HG02759 (cell line): ENCODE measurements around the gene WT1.

Experiments used
- ATAC-seq: cut with Tn5 transposase; IDR thresholded peaks from one replicate; pipeline ENCODE4 v1.9.1; 2021; ENCODE audit warnings: mild to moderate bottlenecking, moderate library complexity; ENCODE audit not compliant: unreplicated experiment

WT1 gene

DNA sequence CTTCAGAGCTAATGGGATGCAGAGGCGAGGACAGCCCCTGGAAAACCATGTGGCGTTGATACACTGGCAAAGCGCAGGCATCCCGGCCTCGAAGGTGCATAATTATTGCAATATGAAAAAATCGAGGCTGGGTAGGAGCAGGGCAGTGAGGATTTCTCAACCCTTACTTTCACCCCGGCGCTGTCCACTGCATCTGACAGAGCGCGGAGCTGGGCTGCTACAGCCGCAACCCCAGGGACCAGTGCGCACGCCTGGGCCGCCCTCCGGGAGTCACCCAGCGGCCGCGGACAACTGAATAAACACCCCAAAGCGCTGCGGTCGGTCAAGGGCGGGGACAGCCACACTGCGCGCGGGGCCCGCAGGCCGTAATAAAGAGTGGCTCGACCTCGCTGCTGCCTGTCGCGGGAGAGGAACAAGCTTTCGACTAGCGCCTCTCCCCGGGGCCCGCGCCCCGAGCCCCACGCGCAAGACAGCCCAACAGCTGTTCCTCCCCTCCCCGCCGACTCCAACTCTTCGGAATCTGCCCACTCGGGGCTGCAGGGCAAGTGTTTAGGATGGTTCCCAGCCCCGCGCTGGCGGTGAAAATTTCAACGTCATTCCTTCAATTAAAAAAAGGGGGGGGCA lies 3.6 kb upstream of the WT1 start:
- no peak for ATAC-seq

DNA sequence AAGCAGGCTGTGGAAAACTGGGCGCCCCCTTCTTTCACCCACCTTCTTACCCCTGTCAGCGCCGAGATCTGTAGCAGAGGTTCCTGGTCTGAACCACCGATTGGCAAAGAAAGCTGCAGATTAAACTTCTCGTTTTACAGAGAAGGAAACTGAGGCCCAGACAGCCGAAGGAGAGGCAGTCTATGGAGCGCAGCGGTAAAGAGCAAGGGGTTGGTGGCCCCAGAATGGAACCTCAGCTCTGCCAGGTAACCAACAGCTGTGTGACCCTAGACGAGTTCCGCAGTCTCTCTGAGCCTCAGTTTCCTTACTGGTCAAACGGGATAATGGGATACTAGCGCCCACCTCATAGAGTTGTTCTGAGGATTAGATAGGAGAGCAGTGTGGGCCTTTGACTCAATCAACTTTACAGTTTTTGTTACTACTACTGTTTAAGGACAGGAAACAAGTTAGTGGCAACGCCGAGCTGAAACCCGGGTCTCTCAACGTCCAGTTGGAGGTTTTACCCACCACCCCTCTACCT lies 3.1 kb upstream of the WT1 start:
- no peak for ATAC-seq

DNA sequence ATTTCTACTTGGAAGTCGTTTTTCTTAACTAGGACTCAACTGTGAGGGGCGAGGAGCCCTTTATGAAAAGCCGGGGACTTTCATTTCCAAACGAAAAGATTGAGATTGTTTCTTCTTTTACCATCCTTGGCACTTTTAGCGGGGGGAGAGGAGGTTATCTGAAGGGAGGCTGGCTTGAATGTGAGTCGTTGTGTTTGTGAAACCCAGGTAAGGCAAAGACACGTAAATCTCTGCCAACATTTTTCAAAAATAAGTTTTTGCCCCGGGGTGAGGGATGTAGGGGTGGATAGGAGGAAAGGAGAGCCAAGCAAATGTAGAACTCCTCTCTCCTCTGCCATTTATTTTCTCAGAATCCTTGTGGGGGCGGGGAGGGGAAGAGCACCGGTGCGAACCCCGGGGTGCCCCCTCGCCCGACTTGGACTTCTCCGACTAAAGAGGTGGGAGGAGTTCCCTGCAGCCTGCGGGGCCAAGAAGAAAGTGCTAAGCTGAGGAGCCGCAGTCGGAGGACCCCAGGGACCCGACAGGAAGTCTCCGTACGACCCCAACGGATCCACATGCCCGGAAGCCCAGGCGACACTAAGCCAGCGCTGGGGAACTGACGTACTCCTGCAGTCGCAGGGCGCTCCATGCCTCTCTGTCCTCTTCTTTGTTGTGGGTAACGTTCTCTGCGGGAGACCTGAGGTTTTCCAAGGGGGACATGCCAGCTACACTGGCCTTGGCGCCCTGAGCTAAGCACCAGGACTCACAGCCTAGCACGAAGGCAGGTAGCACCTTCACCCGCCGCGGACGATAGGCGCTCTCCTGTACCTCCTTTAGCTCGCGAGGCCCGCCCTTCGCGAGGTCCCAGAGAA lies 2.4 kb upstream of the WT1 start:
- ATAC-seq = no peak

DNA sequence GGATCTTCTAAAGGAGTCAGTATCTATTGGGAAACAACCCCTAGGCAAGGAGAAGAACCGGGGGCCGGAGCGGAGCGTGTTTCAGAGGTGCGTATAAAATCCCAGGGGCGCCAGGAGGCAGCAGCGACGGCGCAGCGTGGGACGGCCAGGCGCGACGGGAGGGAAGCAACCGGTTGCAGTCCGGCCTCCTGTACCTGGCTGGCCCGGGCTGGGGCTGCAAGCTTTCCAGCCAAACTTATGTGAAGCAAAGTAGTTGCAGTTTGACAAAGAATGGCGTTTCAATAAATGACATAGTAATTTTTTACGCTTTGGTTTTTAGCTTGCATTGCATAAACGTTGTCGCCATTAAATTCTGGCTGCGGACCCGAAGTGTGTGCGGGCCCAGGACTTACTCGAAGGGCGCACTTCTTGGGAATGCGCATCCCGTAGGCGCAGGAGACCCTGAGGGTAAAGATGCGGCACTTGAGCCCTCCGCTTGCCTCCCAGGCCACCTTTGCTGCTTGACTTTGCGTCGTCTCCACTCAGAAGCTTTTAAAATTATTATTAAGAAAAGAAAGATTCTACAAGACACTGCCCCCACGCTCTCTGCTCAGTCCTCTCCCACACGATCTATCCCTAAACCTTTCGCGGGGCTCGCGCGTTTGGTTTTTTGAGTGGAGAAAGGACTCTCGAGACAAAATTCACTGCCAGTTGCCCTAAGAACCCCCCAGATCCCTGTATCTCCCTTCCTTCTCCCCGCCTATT lies 1.6 kb upstream of the WT1 start:
- no peak for ATAC-seq

DNA sequence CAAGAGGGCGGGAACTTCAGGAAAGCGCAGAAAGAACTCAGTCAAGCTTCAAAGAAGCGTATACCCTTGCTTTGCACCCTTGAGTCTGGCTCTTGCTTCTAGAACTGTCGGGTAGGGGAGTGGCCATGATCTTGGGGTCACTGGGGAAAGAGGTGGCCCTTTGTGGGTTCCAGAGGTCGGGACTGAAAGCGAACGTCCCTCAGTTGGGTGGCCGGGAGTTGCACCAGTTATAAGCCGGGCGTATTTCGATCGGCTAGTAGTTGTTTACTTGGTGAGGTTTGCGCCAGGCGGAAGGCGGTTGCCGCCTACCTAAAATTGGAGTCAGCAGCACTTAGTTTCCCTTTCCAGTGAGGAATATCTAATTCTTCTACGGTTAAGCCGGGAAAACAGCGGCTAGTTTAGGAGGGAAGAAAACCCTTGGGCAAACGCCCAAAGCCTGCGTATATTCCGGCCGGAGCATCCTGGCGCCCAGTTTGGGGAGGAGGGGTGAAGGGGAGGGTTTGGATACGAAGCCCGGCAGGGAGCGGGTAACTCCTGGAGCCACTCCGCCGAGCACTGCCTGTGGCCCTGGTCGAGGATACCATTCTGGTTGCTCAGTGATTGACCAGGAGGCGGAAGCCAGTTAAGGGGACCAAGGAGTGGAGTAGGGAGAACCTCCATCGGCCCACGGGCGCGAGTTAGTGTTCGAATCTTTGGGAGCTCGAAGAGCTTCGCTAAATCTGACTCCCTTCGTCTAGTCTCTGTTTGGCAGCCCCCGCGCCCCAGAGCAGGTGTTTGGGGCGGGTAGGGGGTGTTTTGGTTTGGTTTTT lies 807 bp upstream of the WT1 start:
- no peak for ATAC-seq

DNA sequence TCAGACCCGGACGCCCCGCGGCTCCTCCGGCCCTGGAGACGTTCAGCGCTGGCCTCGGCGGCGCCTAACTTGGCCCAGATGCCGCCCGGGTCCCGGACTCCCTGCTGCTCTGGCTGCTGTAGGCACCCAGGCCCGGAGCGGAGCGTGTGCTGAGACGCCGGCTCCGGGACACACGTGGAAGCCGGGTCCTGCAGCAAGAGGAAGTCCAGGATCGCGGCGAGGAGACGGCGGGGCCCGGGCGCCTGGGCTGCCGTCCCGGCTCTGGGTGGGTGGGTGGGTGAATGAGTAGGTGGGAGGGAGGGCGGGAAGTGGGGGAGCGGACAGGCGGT lies 223 bp downstream of the WT1 start:
- ATAC-seq = no peak

DNA sequence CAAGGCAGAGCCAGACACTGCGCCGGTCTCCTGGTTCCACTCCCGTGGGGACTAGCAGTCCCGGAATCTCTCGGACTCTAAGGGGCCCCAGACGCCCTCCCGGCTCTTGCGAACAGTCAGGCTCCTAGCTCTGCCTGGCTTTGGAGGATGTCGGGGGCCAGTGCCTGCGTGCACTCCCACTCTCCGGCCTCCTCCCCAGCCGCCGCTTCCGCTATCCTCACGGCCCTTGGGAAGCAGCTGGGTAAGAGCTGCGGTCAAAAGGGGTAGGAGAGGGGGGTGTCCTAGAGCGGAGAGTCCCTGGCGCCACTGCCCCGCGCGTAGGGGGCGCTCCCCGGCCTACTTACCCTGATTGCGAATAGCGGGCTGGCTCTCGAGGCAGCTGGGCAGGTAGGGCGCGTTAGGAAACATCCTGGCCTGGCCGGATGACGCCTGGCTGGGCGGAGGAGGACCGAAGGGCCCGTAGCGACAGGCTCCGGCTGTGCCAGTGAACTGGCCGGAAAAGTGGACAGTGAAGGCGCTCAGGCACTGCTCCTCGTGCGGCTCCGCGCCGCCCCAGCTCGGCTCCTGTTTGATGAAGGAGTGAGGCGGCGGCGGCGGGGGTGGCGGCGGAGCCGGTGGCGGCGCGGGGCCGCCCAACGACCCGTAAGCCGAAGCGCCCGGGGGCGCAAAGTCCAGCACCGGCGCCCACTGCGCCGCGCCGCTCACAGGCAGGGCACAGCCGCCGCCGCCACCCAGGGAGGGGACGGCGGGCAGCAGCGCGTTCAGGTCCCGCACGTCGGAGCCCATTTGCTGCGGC lies 785 bp downstream of the WT1 start:
- ATAC-seq = no peak

DNA sequence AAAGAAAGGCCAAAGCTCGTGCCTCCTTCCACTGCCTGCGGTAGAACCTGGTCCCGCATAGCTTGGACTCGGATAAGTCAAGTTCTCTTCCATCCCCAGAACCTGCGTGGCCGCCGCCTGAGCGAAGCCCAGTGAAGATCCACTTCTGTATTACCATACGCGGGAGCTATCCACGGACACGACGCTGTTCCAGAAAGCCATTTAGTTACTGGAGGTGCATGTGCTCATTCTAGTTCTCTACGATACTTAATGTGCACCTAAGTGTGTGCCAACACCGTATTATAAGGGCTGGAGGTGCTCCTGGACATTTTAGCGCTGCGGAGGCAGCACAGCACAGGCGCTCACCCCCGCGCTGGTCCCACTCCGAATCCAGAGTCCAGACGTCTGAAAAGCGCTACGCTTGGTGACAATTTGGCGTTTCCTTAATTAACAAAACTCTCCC lies 1.4 kb downstream of the WT1 start:
- ATAC-seq = no peak

DNA sequence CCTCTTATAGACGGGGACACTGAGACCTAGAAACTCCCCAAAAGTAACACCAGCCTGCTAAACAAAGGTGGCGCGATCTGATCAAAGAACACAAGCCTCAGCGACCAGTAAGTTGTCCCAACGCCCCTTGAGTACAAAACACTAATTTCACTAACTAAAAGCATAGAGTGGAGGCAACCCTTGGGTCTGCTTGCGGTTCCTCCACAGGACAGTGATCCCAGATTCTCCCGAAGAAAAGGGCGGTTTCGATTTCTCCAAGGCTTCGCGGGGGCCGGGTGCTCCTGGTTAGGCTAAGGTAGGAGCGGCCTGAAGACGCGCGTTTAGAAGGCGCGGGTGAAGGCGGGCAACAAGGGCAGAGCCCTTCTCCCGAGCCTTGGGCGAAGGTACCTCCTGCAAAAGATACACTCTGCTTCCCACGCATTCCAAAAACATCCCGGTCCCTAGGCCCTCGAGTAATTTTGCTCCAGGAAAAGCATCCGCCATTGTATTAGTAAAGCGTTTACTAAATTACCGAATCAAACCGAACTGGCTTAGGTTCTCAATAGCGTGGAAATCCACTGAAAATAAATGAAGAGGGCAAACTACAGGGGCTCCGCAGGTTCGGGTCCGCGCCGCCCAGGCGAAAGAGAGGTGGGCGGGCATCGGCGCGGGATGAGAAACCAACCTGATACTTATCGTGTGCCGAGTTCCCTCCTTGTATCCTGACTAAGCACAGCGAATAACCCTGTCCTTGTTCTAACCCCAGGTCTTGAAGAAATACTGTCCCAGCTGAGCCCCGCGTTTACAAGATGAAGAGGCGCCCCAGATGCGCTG lies 2.0 kb downstream of the WT1 start:
- ATAC-seq = no peak

DNA sequence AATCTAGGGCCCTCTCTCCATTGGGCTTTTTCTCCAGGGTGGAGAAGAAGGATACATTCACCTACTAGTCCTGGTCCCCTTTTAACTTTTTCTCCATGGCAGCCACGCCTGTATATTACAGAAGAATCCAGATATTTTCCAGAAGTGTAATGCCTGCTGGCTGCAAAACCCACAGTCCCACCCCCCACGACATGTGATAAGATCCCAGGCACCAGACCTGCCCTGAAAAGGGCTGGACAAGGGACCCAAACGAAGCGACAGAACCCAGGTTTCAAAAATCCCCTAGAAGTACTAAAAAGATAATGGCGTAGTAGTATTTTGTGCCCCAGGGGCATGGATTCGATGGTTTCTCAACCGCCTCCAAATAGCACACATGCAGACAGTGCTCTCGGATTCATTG lies 2.8 kb downstream of the WT1 start:
- no peak for ATAC-seq

DNA sequence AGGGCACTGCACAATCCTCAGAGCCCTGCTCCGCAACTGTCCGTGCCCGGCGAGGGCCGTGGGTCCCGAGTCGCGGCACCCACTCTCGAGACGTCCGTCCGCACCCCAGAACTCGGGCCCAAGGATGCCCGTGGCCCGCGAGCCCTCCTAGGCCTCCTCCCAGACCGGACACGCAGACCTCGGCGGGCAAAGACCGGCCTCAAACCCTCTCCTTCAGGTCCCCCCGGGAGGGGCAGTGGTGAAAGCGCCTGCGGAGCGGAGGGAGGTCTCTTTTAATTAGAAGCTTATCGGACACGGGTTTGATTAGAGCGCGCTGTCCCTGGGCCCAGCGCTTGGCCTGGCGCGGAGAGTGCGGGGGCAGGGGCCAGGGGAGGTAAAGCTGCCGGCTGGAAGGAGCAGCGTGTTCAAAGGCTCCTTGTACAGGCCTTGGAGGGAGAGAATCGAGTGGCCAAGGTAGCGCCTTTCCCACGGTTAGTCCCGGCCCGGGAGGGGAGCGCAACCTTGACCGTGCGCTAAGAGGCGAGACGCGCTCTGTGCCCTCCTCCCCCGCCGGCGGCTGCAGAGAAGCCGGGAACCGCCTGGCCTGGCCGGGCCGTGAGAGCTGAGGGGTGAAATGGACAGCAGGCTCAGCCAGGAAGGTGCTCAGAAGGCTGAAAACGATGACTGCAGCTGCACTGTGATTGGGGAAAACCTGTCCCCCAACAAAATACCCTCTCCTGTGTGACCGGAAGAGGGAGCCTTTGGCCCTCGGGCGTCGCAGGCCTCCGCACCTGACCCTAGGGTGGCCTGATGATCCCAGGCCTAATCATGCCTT lies 4.6 kb downstream of the WT1 start:
- no peak for ATAC-seq

DNA sequence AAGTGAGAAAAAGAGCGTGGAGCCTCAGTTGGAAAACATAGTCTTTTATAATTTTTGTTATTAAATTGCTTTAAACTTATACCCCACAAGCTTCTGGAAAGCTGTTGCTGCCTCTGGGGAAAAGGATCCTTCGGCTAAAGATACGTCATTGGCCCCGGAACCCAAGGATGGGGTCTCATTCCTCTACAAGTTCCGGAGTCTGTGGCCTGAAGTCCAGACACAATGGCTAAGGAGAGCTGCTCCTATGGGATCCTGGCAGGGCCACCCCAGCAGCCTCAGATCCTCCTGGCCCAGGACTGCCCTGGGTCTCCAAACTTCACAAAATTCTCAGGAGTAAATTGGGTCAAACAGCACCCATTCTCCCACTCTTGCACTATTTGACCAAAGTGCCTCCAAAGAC lies 5.9 kb downstream of the WT1 start:
- ATAC-seq = no peak

DNA sequence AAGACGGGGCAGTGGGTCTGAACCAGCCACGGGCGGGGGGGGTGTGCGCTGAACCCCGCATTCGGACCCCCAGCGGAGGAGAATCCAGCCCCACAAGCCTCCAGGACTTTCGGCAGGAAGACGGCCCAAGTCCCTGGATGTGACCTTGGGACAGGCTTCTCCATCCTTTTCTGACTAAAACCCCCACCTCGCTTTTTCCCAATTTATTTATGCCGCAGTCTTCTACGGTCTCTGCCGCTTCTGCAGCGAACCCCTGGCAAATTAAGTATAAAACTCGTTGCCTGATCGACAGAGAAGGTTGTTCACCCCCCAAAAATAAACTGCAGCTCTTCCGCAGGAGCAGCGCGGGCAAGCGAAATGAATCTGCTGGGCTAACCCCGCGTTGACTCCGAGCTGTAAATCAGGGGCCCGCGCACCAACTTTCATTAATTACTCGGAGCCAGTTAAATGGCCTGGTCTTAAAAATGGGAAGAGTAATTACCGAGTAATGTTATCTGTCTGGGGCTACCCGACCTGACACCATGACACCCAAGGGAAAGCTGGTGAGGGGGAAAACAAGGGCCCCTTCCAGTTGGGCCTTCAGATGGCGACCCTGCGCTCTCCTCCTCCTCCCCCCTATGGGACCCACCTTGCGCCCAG lies 6.6 kb downstream of the WT1 start:
- no peak for ATAC-seq

DNA sequence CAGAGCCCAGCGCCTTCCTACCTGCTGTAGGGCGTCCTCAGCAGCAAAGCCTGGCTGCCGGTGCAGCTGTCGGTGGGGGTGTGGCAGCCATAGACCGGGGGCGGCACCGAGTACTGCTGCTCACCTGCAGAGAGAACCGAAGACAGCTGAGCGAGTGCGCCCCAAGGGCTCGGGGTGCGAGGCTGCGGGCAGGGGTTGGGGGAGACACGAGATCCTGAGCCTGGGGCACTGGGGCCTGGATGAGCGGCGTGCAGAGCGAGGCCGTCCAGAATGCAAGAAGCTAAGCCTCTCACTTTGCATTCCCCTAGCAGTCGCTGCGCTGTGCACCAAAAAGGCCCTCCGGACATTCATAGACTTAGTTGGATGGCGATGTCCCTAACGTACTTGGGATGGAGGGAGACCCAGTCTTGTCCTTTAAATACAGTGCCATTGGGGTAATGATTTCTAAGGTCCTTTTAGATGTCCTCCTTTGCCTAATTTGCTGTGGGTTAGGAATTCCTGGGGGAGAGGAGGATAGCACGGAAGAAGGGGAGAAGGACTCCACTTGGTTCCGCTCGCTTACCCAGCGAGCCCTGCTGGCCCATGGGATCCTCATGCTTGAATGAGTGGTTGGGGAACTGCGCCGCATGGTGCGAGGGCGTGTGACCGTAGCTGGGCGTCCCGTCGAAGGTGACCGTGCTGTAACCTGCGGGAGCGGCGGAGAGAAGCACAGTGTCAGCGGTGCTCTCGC lies 7.2 kb downstream of the WT1 start:
- no peak for ATAC-seq

DNA sequence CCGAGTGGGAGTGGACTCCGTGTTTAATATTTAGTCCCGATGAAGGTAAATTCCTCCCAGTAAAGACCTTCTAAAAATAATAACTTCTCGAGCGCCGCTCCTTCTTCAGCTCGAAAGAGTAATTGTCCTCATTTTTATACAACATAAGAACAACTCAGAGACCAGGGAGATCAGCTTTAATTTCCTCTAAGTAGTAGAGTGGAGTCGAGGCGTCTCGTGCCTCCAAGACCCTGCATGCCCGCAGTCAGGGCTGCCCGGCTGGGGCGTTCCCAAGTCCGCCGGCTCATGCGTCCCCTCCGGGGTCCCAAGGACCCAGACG lies 7.8 kb downstream of the WT1 start:
- no peak for ATAC-seq

DNA sequence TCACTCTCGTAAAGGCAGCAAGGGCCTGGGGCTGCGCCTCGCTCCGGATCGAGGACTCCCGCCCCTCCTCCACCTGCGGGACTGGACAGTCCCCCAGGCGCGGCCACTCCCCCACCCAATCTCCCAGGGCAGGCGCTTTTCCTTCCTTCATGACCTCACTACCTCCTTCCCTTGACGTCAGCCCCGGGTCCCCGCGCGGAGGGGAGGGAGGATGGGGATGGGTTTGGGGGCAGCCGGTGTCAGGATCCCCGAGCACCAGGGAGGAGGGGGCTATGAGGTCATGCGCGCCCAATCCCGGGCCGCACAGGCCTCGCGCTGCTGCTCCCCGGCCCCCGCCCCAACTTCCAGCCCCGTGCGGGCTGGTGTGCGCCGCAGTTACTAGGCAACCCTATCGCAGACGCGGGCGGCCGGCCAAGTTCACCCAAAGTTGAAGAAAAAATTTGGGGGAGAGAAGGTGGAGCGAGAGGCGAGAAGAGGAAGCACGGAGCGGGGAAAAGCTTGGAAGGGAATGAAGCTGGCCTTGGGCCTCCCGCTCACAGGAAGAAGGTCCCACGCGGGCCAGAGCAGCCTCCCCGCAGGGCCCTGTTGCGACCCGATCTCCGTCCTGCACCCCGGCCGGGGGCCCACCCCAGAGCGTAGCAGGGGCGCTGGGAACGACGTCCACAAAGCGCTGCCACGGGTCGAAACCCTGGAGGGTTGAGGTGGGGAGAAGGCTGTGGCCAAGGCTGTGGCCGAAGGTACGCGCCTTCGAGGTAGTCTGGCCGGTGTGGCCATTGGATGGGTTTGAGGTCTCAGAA lies 8.3 kb downstream of the WT1 start:
- ATAC-seq = no peak

DNA sequence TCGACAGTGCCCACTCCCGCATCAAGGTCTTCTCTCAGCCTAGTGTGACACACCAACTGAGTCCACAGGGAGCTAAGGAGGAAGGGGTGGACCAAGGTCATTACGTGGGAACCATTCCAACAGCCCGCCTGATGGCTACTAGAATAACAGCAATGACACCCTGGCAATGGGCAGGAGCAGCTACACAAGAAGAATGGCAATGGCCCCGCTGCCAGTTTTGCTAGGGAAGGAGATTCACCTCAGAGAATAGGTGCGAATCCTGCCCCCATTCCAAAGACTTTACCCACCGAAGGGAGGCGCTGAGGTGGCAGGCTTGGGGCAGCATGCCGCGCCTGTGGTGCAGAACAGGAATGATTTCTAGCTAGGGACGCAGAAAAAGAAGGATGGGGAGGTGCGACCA lies 9.1 kb downstream of the WT1 start:
- no peak for ATAC-seq
